ENCODE results near the gene DRC7.

DRC7 gene

GRCh38 chr16:57696240-57696639 is 1.6 kb downstream of the DRC7 start:
- TF ChIP-seq, protein P1, sequence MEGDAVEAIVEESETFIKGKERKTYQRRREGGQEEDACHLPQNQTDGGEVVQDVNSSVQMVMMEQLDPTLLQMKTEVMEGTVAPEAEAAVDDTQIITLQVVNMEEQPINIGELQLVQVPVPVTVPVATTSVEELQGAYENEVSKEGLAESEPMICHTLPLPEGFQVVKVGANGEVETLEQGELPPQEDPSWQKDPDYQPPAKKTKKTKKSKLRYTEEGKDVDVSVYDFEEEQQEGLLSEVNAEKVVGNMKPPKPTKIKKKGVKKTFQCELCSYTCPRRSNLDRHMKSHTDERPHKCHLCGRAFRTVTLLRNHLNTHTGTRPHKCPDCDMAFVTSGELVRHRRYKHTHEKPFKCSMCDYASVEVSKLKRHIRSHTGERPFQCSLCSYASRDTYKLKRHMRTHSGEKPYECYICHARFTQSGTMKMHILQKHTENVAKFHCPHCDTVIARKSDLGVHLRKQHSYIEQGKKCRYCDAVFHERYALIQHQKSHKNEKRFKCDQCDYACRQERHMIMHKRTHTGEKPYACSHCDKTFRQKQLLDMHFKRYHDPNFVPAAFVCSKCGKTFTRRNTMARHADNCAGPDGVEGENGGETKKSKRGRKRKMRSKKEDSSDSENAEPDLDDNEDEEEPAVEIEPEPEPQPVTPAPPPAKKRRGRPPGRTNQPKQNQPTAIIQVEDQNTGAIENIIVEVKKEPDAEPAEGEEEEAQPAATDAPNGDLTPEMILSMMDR (conservative IDR thresholded peaks at IDR 0.05; ENCODE audit: low read length) = no peak
- DNase-seq (ENCODE audit: low read depth) = no peak
- H3K4me3 ChIP-seq (ENCODE audit: low read length) = no peak overlapping the region

- H3K4me3 ChIP-seq (ENCODE audit: low read length) = no peak overlapping the region
- TF ChIP-seq, protein P1 (conservative IDR thresholded peaks at IDR 0.05; ENCODE audit: low read length) = no peak
- DNase-seq (ENCODE audit: low read depth) = no peak
Observed at GRCh38 chr16:57697896-57698537, 3.4 kb downstream of the DRC7 start.

- no peak overlapping the region for H3K4me3 ChIP-seq (ENCODE audit: low read length)
- TF ChIP-seq, protein P1 (conservative IDR thresholded peaks at IDR 0.05; ENCODE audit: low read length) = no peak
- no peak for DNase-seq (ENCODE audit: low read depth)
Observed at GRCh38 chr16:57698812-57699405, 4.3 kb downstream of the DRC7 start.

DNA sequence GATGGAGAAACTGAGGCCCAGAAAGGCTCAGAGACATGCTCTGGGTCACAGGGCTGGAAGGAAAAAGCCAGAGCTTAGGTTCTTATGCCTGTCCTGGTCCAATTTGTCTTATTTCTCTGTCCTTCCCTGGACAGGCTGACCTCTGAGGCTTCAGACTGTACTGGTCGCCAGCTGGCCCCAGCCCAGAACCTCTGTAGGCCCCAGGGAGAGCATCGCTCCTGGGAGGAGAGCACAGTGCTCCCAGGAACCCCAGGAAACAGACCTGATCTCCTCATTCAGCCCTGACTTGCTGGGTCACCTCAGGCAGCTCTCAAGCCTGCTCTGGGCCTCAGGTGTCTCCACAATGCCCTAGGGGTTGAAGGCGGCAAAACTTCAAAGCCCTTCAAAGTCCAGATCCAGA is 4.9 kb downstream of the DRC7 start:
- no peak for DNase-seq (ENCODE audit: low read depth)
- no peak overlapping the region for H3K4me3 ChIP-seq (ENCODE audit: low read length)
- TF ChIP-seq, protein P1 (conservative IDR thresholded peaks at IDR 0.05; ENCODE audit: low read length) = no peak

- no peak for DNase-seq (ENCODE audit: low read depth)
- TF ChIP-seq, protein P1 (conservative IDR thresholded peaks at IDR 0.05; ENCODE audit: low read length) = no peak
- H3K4me3 ChIP-seq (ENCODE audit: low read length) = no peak overlapping the region
Observed at GRCh38 chr16:57699899-57700298, 5.3 kb downstream of the DRC7 start.

GRCh38 chr16:57700781-57701551 is 6.4 kb downstream of the DRC7 start:
- no peak overlapping the region for H3K4me3 ChIP-seq (ENCODE audit: low read length)
- TF ChIP-seq, protein P1 (conservative IDR thresholded peaks at IDR 0.05; ENCODE audit: low read length) = no peak
- DNase-seq (ENCODE audit: low read depth) = no peak
